Measurements from ENCODE around the gene MBNL2.
A peak's percentile ranks its signal among the peaks of the same experiment; 100 is the strongest.

The MBNL2 gene

GRCh38 chr13:97273341-97273831, 51.3 kb downstream of the MBNL2 start:
- H3K4me3 ChIP-seq (ENCODE audit: control insufficient read depth, low read depth, low read length) = no peak overlapping the region
- peak; percentile 45 for DNase-seq (ENCODE audit: low read depth)
- no peak for TF ChIP-seq CTCF (conservative IDR thresholded peaks at IDR 0.05; ENCODE audit: control insufficient read depth, insufficient read depth, low read depth, low read length)

GRCh38 chr13:97274829-97275649, 52.9 kb downstream of the MBNL2 start:
- H3K4me3 ChIP-seq (ENCODE audit: control insufficient read depth, low read depth, low read length) = no peak overlapping the region
- DNase-seq (ENCODE audit: low read depth) = peak; percentile 93
- no peak for TF ChIP-seq CTCF (conservative IDR thresholded peaks at IDR 0.05; ENCODE audit: control insufficient read depth, insufficient read depth, low read depth, low read length)

- TF ChIP-seq CTCF (conservative IDR thresholded peaks at IDR 0.05; ENCODE audit: control insufficient read depth, insufficient read depth, low read depth, low read length) = no peak
- peak; percentile 82 for DNase-seq (ENCODE audit: low read depth)
- no peak overlapping the region for H3K4me3 ChIP-seq (ENCODE audit: control insufficient read depth, low read depth, low read length)
Observed at GRCh38 chr13:97275776-97276501, 53.8 kb downstream of the MBNL2 start.

- DNase-seq (ENCODE audit: low read depth) = peak; percentile 63
- no peak for TF ChIP-seq CTCF (conservative IDR thresholded peaks at IDR 0.05; ENCODE audit: control insufficient read depth, insufficient read depth, low read depth, low read length)
Observed at GRCh38 chr13:97276862-97277269, 54.7 kb downstream of the MBNL2 start.

GRCh38 chr13:97278435-97279411, 56.6 kb downstream of the MBNL2 start:
- peak; percentile 82 for DNase-seq (ENCODE audit: low read depth)
- no peak for TF ChIP-seq CTCF (conservative IDR thresholded peaks at IDR 0.05; ENCODE audit: control insufficient read depth, insufficient read depth, low read depth, low read length)
- no peak overlapping the region for H3K4me3 ChIP-seq (ENCODE audit: control insufficient read depth, low read depth, low read length)

More at GRCh38 chr13:97276862-97277269, 54.7 kb downstream of the MBNL2 start:
- no peak overlapping the region for H3K4me3 ChIP-seq (ENCODE audit: control insufficient read depth, low read depth, low read length)

GRCh38 chr13:97279913-97280312, 57.8 kb downstream of the MBNL2 start:
- no peak for TF ChIP-seq CTCF (conservative IDR thresholded peaks at IDR 0.05; ENCODE audit: control insufficient read depth, insufficient read depth, low read depth, low read length)
- peak; percentile 64 for DNase-seq (ENCODE audit: low read depth)
- no peak overlapping the region for H3K4me3 ChIP-seq (ENCODE audit: control insufficient read depth, low read depth, low read length)
